ENCODE results near the gene ABR.
A peak's percentile ranks its signal among the peaks of the same experiment; 100 is the strongest.
"Not testable (repeated sequence)": the region's sequence is repeated elsewhere in the genome, so short reads cannot be mapped to it uniquely, and the experiment has no call there.

Gene ABR

DNA sequence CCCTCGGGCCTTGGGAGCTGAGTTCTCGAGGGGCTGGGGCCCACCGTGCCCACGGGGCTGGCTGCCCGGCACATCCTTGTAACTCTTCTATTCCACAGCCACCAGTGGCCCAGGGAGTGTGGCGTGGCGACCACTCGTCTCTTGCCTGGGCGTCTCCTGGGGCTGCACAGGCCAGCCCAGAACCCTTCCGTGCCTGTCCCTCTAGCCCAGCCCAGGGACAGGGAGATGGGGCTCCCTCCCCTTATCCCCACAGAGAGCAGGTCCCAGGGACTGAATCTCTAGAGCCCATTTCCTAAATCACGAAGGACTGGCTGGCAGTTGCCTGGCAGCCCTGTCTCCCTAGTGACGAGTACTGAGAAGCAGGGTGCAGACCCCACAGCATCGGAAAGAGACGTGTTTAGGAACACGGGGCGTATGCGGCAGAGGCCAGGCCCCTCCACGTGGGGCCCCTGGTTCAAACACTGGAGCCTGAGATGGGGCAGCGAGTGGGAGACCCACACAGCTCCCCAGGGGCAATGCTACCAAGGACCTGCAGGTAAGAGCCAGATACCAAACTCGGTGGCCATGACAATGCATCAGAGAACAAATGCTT, 131.8 kb downstream of the ABR start:
- DNase-seq (ENCODE audit: low spot score) = no peak

GRCh38 chr17:1047177-1047878, 132.5 kb downstream of the ABR start:
- DNase-seq (ENCODE audit: low spot score) = no peak

- DNase-seq (ENCODE audit: low spot score) = no peak
Measured at GRCh38 chr17:1045456-1045855, 134.3 kb downstream of the ABR start.

DNA sequence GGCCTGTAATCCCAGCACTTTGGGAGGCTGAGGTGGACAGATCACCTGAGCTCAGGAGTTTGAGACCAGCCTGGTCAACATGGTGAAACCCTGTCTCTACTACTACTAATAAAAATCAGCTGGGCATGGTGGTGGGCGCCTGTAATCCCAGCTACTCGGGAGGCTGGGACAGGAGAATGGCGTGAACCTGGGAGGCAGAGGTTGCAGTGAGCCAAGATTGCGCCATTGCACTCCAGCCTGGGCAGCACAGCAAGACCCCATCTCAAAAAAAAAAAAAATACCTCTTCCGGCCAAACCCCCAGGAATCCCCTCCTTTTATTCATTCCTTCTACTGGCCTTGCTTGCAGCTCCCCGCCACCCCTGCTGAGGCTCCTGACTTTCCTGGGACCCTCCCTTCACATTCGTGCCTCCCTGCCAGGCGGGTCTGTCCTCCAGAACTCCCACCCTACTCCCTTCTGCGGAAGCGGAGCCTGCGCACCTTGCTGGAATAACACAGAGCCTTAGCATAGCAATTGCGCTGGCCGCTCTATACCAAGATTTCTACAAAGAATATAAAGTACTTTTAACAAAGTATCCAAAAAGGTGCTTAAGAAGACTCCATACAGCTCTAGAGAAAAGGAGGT, 135.3 kb downstream of the ABR start:
- DNase-seq (ENCODE audit: low spot score) = not testable (repeated sequence)

GRCh38 chr17:1043601-1044251, 136.1 kb downstream of the ABR start:
- DNase-seq (ENCODE audit: low spot score) = no peak

GRCh38 chr17:1042486-1042885, 137.3 kb downstream of the ABR start:
- no peak for DNase-seq (ENCODE audit: low spot score)

DNA sequence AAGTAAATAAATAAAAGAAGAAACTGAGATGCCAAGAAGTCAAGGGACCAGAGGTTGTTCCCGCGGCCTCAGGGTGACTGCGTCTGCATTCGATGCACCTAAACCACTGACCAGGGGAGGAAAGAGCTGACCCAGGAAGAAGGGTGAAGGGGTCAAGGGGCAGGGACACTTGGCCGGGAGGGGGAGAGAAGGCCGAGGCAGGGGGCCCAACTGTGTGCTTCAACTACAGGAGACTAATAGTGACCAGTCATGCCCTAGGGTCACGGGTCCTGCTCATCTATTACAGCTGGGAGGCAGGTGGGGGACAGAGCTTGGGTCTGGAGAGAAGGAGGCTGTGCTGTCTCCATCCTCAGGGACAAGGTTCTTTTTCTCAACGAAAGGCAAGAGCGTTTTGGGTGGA, 138.0 kb downstream of the ABR start:
- DNase-seq (ENCODE audit: low spot score) = no peak

DNA sequence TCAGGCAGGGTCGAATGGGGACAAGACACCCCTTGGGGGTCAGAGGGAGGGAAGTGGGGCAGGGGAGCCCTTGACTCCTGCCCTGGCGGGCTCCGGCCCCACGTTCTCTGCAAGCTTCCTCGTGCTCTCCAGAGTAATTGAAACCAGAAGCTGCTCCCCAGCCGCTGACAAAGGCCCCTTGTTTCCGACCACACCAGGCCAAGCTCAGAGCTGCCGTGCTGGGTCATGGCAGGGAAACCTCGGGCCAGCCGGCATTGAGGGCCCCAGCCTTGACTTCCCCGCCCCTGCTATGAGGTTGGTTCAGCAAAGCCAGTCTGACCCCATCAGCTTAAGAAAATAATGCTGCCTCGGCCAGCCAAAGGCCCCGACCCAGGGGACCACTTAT, 139.6 kb downstream of the ABR start:
- DNase-seq (ENCODE audit: low spot score) = no peak

DNA sequence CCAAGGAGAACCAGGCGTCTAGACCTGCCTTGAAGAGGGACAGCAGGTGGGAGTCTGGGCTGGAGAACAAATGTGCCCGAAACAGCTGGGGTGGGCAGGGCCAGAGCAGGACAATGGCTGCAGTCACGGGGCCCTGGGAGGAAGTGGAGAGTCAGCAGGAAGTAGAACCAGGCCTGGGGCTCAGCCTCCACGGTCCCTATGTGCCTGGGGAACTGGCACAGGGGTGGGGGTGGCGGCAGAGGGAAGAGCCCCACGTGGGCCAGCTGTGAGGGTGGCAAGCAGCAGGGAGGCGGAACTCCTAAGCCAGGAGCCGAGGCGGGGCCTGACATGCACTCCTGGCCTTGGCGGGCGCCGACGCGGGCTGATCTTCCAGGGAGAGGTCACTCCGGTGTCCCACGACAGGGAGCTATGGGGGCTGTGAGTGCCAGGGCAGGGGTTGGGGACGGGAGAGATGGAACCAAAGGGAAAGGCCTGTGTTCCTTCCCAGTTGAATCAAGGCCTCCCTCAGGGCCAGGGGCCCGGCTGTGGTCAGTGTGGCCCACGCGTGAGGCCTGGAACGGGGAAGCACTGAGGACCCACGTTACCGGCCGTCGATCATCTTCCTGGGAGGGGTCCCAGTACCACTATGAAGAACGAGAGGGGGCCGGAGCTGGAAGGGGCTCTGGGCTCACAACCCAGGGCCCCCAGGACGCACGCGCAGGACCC, 140.1 kb downstream of the ABR start:
- no peak for DNase-seq (ENCODE audit: low spot score)

DNA sequence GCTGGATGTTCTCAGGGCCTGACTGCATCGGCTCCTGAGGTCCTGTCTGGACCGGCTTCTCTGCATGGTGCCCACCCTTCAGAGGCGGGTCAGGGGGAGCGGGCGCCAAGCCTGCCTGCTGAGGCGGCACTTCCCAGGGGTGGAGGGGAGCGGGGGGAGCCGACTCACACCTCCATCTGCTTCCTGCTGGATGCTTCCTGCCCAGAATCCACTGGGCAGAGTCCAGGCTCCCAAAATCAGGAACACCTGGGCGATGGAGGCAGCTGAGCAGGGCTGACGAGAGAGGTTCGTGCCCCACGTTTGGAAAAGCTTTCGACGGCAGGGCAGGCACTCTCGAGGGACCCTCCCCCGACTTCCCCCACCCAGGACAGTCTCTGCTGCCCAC, 140.7 kb downstream of the ABR start:
- DNase-seq (ENCODE audit: low spot score) = no peak

- DNase-seq (ENCODE audit: low spot score) = no peak
Measured at GRCh38 chr17:1038459-1039122, 141.2 kb downstream of the ABR start.

DNA sequence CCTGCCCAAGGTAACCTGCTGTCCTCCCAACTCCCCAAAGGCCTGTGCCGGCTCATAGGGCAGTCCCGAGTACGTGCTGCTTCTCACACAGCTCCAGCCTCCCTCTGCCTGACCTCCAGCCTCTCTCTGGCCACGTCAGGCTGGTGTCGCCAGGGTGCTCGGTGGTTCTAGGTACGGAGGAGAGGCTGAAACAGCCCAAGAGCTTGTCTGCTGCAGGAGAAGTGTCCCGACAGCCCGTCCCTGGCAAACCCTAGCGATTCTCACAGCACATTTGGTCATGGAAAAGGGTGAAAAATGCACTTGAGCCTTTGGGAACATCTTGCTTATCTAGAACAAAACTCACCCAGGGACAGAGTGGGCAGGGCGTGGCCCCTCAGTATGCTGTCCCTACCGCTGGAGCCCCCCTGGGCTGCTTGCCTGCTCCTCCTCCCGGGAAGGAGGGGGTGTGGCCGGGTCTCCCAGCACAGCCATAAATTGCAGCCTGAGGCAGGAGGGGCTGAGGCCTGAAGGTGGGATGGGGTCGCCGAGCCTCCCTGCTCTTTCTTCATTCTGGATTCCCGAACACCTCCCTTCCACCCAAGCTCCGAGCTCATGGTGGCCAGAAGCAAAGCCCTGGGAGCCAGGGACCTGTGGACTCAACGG, 142.4 kb downstream of the ABR start:
- DNase-seq (ENCODE audit: low spot score) = no peak

GRCh38 chr17:1036845-1037237, 142.9 kb downstream of the ABR start:
- no peak for DNase-seq (ENCODE audit: low spot score)

DNA sequence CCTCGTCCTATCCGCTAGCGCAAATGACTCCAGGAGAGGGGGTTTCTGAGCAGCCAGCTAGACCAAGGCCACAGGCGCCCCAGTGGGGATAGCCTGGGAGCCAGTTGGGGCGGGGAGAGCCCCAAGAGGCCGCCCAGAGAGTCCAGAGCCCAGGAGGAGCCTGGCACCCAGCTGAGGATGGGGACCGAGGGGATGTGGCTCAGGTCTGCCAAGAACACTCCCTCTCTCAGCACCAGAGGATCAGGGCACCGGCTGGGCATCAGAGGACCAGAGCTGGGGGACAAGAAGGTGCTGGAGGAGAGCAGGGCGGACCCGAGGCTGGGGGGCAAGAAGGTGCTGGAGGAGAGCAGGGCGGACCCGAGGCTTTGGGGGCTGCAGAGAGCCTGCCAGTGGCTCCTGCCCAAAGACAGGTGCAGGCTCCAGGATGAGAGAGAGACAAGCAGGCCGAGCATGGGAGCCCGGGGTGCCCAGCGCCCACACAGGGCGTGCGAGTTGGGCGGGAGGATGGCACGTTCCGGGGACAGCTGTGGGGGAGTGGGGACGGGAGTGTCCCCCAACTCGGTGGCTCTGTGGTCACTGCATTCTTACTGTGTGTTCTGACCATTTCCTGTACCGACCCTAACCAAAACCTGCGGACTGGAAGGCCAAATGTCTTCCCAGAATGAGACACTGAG, 143.5 kb downstream of the ABR start:
- DNase-seq (ENCODE audit: low spot score) = no peak

DNA sequence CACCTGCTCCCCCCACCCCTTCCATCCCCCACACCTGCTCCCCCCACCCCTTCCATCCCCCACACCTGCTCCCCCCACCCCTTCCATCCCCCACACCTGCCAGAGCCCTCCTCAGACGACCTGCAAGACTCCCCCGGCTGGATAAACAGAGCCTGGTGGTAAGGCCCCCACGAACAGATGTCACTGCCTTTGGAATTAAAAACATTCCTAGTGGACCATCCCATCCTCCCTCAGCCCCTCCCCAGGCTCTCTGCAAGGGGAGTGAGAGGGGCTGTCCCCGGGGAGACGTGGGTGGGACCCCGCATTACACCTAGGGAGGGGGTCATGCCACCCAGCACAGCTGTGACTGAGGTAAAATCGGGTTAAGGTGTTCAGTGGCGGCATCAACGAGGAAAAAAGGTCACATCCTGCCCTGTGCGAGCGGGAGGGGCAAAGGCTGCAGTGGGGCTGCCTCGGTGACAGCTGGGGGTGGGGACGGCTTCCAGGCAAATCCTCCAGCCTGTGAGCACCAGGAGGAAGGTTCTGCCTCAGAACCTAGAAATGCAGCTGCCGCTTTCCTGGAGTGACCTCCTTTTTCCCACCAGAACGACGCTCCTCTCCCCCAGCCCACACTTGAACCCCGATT, 144.1 kb downstream of the ABR start:
- DNase-seq (ENCODE audit: low spot score) = no peak

GRCh38 chr17:1034652-1035210, 145.1 kb downstream of the ABR start:
- no peak for DNase-seq (ENCODE audit: low spot score)

GRCh38 chr17:1033503-1033902, 146.3 kb downstream of the ABR start:
- no peak for DNase-seq (ENCODE audit: low spot score)

DNA sequence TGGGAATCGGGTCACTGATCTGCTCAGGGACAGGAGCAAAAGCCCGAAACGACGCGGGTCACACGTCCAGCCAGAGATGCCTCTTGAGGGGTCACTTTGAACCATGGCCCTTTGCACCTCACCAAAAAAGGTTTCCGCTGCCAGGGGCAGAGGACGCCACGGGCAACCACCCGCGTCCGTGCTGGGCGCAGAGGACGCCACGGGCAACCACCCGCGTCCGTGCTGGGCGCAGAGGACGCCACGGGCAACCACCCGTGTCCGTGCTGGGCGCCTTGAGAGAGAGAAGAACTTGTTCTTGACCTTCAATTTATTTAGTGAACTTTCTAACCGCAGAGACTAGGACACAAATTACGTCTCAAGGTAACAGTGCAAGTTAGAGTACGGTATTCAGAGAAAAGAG, 147.4 kb downstream of the ABR start:
- no peak for DNase-seq (ENCODE audit: low spot score)

DNA sequence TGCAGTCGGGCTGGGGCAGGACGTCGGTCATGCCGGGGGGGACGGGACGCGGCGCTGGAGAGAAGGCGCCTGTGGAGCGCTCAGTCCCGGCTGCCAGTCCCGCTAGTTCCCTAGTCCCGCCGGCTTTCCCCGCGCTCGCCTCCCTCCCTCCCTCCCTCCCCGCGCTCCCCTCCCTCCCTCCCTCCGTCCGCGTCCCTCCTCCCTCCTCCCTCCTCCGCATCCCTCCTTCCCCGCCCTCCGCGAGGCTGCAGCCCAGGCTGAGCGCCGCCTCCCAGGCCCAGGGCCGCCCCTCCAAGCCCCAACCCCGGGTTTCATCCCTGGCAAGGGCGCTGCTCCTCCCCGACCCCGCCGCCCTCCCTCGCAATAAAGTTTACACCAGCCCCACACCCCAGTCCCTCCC, 148.1 kb downstream of the ABR start:
- peak; percentile 68 for DNase-seq (ENCODE audit: low spot score)
